K562 (cell line): ENCODE results near the gene RIIAD1. TPM values are rescaled to one million over a fixed set of nuclear protein-coding genes. Genes with fewer than 3 reads are reported as not detected.

Source experiments
- ATAC-seq: fragments of 200-7000 bp; cut with Tn5 transposase; 3 replicates; pipeline ENCODE4 v1.9.1; 2020; ENCODE audit warnings: moderate library complexity
- BruUV-seq: library from RNA; stranded (reverse); fragments of 400-500 nt; replicated peaks from 2 replicates; lab custom pipeline; 2021; lab: Mats Ljungman, UMichigan
- CTCF ChIA-PET: fragments of 300-600 bp; formaldehyde crosslinking; extraction: SDS; loops from one replicate; lab custom pipeline; 2021; ENCODE audit warnings: low intra/inter-chr PET ratio; lab: Yijun Ruan, JAX
- POLR2A ChIA-PET: fragments of 300-600, 350-650 bp; sonication (Branson Sonifier 250); formaldehyde crosslinking; extraction: SDS; loops from one replicate; lab custom pipeline; 2021; ENCODE audit warnings: antibody characterized with exemption, inconsistent platforms; lab: Yijun Ruan, JAX
- DNase-seq, 4 experiments: peaks; one replicate each; pipeline versions ENCODE4 v3.0.0 to v3.0.0-alpha.2; 2011 to 2018; ENCODE audit warnings: low spot score in 3 of 4, mixed read lengths in 3 of 4; ENCODE audit errors: extremely low read depth in 1 of 4
- FAIRE-seq: peaks from 2 replicates; lab custom pipeline; 2011; peaks lifted over from hg19 to GRCh38; lab: Jason Lieb, UNC
- H2AFZ ChIP-seq: 2 replicates; pipeline ENCODE4 v1.6.0; 2011; ENCODE audit warnings: low read depth, low read length, control low read depth, inconsistent platforms
- H3K27ac ChIP-seq: fragments of 200-600 bp; 3 replicates; pipeline ENCODE4 v1.8.0; 2011; ENCODE audit warnings: low read depth, mild to moderate bottlenecking, control low read depth, inconsistent platforms, low read length, moderate library complexity, mixed read lengths; ENCODE audit errors: extremely low read depth
- H3K27me3 ChIP-seq, 2 experiments: fragments of 300-600 bp in 1 of 2; 2 replicates in 1 of 2; 3 replicates in 1 of 2; pipeline versions ENCODE4 v1.6.0 to v1.8.0; 2011; ENCODE audit warnings: inconsistent platforms in 2 of 2, low read length in 2 of 2, mild to moderate bottlenecking in 1 of 2, mixed read lengths in 1 of 2, moderate library complexity in 1 of 2; ENCODE audit not compliant: control insufficient read depth in 2 of 2, insufficient read depth in 2 of 2
- H3K36me3 ChIP-seq: fragments of 300-600 bp; 3 replicates; pipeline ENCODE4 v1.8.0; 2011; ENCODE audit warnings: mild to moderate bottlenecking, low read length, inconsistent platforms; ENCODE audit not compliant: control insufficient read depth, insufficient read depth
- H3K4me1 ChIP-seq, 2 experiments: fragments of 200-600 bp in 1 of 2; replicated peaks in 1 of 2; 2 replicates in 1 of 2; 3 replicates in 1 of 2; pipeline versions ENCODE4 v1.5.1 to v1.8.0; 2011; ENCODE audit warnings: inconsistent platforms in 2 of 2, low read length in 2 of 2, mild to moderate bottlenecking in 1 of 2, mixed read lengths in 1 of 2, moderate library complexity in 1 of 2; ENCODE audit not compliant: control insufficient read depth in 2 of 2, insufficient read depth in 2 of 2
- H3K4me2 ChIP-seq: 2 replicates; pipeline ENCODE4 v1.6.1; 2011; ENCODE audit warnings: low read length, control low read depth, inconsistent platforms, mixed read lengths; ENCODE audit not compliant: insufficient read depth
- H3K4me3 ChIP-seq: fragments of 200-600 bp; sonication (generic), shearing (Covaris generic); 2 replicates; pipeline ENCODE4 v1.5.1; 2016; ENCODE audit warnings: control low read depth, inconsistent platforms
- H3K79me2 ChIP-seq: fragments of 200-600 bp; 3 replicates; pipeline ENCODE4 v1.8.0; 2011; ENCODE audit warnings: low read length, inconsistent platforms; ENCODE audit not compliant: control insufficient read depth, insufficient read depth
- H3K9ac ChIP-seq, 2 experiments: 2 replicates each; pipeline versions ENCODE4 v1.6.0 to v1.6.1; 2011; ENCODE audit warnings: low read depth in 2 of 2, low read length in 2 of 2, control low read depth in 1 of 2, inconsistent platforms in 1 of 2, mild to moderate bottlenecking in 1 of 2, mixed read lengths in 1 of 2; ENCODE audit not compliant: insufficient read depth in 1 of 2
- H3K9me1 ChIP-seq: one replicate; pipeline ENCODE4 v1.6.0; 2011; ENCODE audit warnings: inconsistent platforms, mild to moderate bottlenecking, low read length, moderate library complexity; ENCODE audit not compliant: control insufficient read depth, insufficient read depth
- H3K9me3 ChIP-seq: replicated peaks from 2 replicates; pipeline ENCODE4 v1.5.1; 2011; ENCODE audit warnings: low read depth, low read length, inconsistent platforms; ENCODE audit not compliant: control insufficient read depth, insufficient read depth
- H4K20me1 ChIP-seq: replicated peaks from 2 replicates; pipeline ENCODE4 v1.6.1; 2011; ENCODE audit warnings: low read length, inconsistent platforms, mixed read lengths; ENCODE audit not compliant: control insufficient read depth, insufficient read depth
- EGR1 ChIP-seq: fragments of 450-650 bp; conservative IDR thresholded peaks from 2 replicates; pipeline ENCODE4 v1.6.1; 2017; ENCODE audit warnings: mild to moderate bottlenecking
- FOXP4 ChIP-seq: sonication (generic); formaldehyde crosslinking; IDR thresholded peaks from 2 replicates; pipeline ENCODE4 v1.8.0; 2022; ENCODE audit warnings: mild to moderate bottlenecking, missing genetic modification reagents, borderline replicate concordance
- GABPB1 ChIP-seq: sonication (generic); formaldehyde crosslinking; IDR thresholded peaks from 2 replicates; pipeline ENCODE4 v1.8.0; 2022; ENCODE audit warnings: mild to moderate bottlenecking, missing genetic modification reagents
- HOXB6 ChIP-seq: fragments of 250-450 bp; sonication (Bioruptor Pico); IDR thresholded peaks from 2 replicates; pipeline ENCODE4 v1.5.1; 2022; ENCODE audit warnings: mild to moderate bottlenecking, borderline replicate concordance
- KDM2B ChIP-seq: fragments of 250-450 bp; sonication (Bioruptor Pico); IDR thresholded peaks from 2 replicates; pipeline ENCODE4 v1.8.0; 2021; ENCODE audit warnings: mild to moderate bottlenecking, moderate library complexity
- MCM7 ChIP-seq, 2 experiments: fragments of 450-650 bp; IDR thresholded peaks; 2 replicates each; pipeline ENCODE4 v1.6.1; 2016 to 2018
- MEIS2 ChIP-seq: fragments of 450-650 bp; IDR thresholded peaks from 2 replicates; pipeline ENCODE4 v1.6.1; 2014; ENCODE audit warnings: mild to moderate bottlenecking; ENCODE audit not compliant: partially characterized antibody
- NFE2L1 ChIP-seq: fragments of 450-650 bp; IDR thresholded peaks from 2 replicates; pipeline ENCODE4 v1.6.1; 2016; ENCODE audit warnings: missing genetic modification characterization, low read depth, mild to moderate bottlenecking, missing compliant biosample characterization, moderate library complexity, borderline replicate concordance
- TBP ChIP-seq: optimal IDR thresholded peaks from 2 replicates; pipeline ENCODE3; 2011; ENCODE audit warnings: low read depth, low read length, improper control_type of control experiment
- ZBTB34 ChIP-seq: fragments of 250-450 bp; sonication (Bioruptor Pico); IDR thresholded peaks from 2 replicates; pipeline ENCODE4 v1.8.0; 2021; ENCODE audit warnings: mild to moderate bottlenecking, moderate library complexity
- ZNF76 ChIP-seq: fragments of 250-450 bp; sonication (Bioruptor Pico); IDR thresholded peaks from 2 replicates; pipeline ENCODE4 v1.4.0; 2020; ENCODE audit warnings: mild to moderate bottlenecking, moderate library complexity, borderline replicate concordance
- WGBS: fragments of 100-300 bp; shearing (Covaris generic); methylation state at CpG from one replicate; pipeline ENCODE4 v1.1.6; 2016; ENCODE audit warnings: low coverage, mixed read lengths; ENCODE audit not compliant: insufficient coverage; ENCODE audit errors: missing lambda C conversion rate; 5-methylcytosine and 5-hydroxymethylcytosine counted together
- in situ Hi-C: fragments of 300-500 bp; cut with MboI; formaldehyde crosslinking; loops from 4 replicates; pipeline ENCODE4 v1.15.0; 2018; ENCODE audit warnings: inconsistent platforms, mixed read lengths
- intact Hi-C: fragments of 100-400 bp; cut with micrococcal nuclease; formaldehyde crosslinking; loops from 2 replicates; pipeline ENCODE4 v1.14.2; 2022
- polyA plus RNA-seq, 8 experiments: library from polyadenylated mRNA; depleted of rRNA in 4 of 8; stranded (reverse) in 5 of 8; unstranded in 3 of 8; fragments of >200 nt; fragmentation: Nextera tagmentation in 2 of 8; fragmentation: Illumina TruSeq in 1 of 8; extraction: Ambion mirVana in 2 of 8; extraction: Trizol in 1 of 8; gene quantifications; 2 replicates each; pipeline versions ENCODE4 v1.2.1 to v1.2.3, GENCODE V29; 2011 to 2014; ENCODE audit warnings: inconsistent platforms in 1 of 8, missing spikeins in 1 of 8
- total RNA-seq, 7 experiments: library from RNA; depleted of rRNA in 6 of 7; stranded (reverse); fragments of >200 nt in 6 of 7; fragmentation: Illumina TruSeq in 2 of 7; extraction: Trizol in 2 of 7; gene quantifications; 2 replicates each; pipeline versions ENCODE4 v1.2.1 to v1.2.3, GENCODE V29; 2011 to 2021; ENCODE audit warnings: low replicate concordance in 1 of 7
- TF ChIP-seq, protein P1 (sequence below): fragments of 250-450 bp; sonication (Bioruptor Pico); IDR thresholded peaks from 2 replicates; pipeline ENCODE4 v1.5.0; 2022; ENCODE audit warnings: mild to moderate bottlenecking

RIIAD1 gene
- total and polyA plus RNA-seq, 9 of the 15 experiments (the other 6 are each of a cell fraction or from before 2014, with no cell fraction given) = not detected

DNA sequence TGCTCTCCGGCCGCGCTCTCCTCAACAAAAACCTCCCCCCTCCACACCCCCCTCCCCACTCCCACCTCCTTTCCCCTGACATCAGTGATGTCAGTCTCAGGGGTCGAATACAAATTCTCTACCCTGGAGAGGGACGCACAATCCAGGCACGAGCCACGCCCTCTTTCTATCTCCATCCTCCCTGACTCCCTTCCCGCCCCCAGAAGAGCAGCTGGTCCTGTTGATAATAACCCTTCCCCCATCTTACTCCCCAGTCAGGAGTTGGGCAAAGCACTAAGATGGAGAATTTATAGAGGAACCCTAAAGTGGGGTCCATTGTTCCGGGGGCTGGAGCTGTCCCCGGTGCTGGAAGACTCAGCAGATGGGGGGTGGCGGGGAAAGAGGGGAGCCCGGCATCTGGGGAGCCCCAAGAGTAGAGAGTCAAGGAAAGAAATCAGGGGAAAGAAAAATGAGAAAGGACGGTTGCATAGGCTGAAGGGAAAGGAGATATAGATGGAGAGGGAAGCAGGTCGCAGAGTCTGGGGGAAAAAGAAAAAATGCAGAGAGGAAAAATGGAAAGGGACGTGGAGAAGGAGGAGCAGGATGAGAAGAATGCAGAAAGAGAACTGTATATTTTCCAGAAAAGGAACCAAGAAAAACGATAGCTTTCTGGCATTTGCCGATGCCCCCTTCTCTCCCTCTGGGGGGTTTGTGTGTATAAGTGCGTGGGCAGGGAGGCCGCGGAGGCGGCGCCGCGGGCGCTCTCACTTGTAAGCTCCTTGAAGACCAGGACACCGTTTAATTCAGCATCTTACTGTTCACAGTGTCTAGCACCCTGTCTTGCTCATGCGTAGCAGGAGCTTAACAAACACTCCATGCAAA, 4.3 kb upstream of the RIIAD1 start, which contains the start of gene CELF3:
CELF3 (minus strand) TSS at position 33 of the 861 bp plus-strand sequence. CDS start 783 bp downstream, outside the sequence.
- H3K9ac ChIP-seq = no peak within 1 kb of the TSS
- ChIA-PET POLR2A (interaction anchor here (1.0 to 1.2 kb wide), 3 partner anchors 46 to 177 kb away, joined by 3 read pairs; partner anchors contain the start of genes MRPL9 and TUFT1), CTCF (no interaction called here)
- ATAC-seq (peak; percentile 57), DNase-seq (peak; percentile 74 to 82 (median 79)), FAIRE-seq (peak; percentile 73)
- H3K4me2 ChIP-seq = no peak within 1 kb of the TSS
- H3K4me1 ChIP-seq = peaks cover 13 to 21% of the 10 kb centered on the region in 2 experiments
- in situ Hi-C loops (no loop called here), intact Hi-C loops (no loop called here)
- no TSS peak for BruUV-seq
- 3% methylated on average over 18 of the region's 27 CpGs for WGBS
- no peaks in the 10 kb centered on the region for H3K36me3 ChIP-seq
- H3K4me3 ChIP-seq = no peak within 1 kb of the TSS
- H3K27me3 ChIP-seq = peaks cover 12 to 50% of the 10 kb centered on the region in 2 experiments
- no peaks in the 10 kb centered on the region for H3K9me3 ChIP-seq
- H3K9me1 ChIP-seq = no peaks in the 10 kb centered on the region
- peaks cover 23% of the 10 kb centered on the region for H4K20me1 ChIP-seq
- H3K79me2 ChIP-seq = no peaks in the 10 kb centered on the region
- no peak within 1 kb of the TSS for H3K27ac ChIP-seq
- H2AFZ ChIP-seq = no peak within 1 kb of the TSS
- no peak; the same call in 1 of the 2 replicates for TF ChIP-seq GABPB1
- no peak for TF ChIP-seq KDM2B (CRISPR knock-in tag)
- no peak for TF ChIP-seq FOXP4
- TF ChIP-seq, protein P1, sequence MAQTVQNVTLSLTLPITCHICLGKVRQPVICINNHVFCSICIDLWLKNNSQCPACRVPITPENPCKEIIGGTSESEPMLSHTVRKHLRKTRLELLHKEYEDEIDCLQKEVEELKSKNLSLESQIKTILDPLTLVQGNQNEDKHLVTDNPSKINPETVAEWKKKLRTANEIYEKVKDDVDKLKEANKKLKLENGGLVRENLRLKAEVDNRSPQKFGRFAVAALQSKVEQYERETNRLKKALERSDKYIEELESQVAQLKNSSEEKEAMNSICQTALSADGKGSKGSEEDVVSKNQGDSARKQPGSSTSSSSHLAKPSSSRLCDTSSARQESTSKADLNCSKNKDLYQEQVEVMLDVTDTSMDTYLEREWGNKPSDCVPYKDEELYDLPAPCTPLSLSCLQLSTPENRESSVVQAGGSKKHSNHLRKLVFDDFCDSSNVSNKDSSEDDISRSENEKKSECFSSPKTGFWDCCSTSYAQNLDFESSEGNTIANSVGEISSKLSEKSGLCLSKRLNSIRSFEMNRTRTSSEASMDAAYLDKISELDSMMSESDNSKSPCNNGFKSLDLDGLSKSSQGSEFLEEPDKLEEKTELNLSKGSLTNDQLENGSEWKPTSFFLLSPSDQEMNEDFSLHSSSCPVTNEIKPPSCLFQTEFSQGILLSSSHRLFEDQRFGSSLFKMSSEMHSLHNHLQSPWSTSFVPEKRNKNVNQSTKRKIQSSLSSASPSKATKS (CRISPR knock-in tag) = no peak
- TF ChIP-seq MCM7 (IDR thresholded peaks at IDR 0.05) = no peak
- peak; percentile 84 for TF ChIP-seq EGR1
- TF ChIP-seq NFE2L1 = no peak
- TF ChIP-seq ZNF76 (CRISPR knock-in tag) = no peak
- TF ChIP-seq MEIS2 = no peak
- no peak for TF ChIP-seq HOXB6 (CRISPR knock-in tag)
- no peak for TF ChIP-seq TBP
- TF ChIP-seq ZBTB34 (CRISPR knock-in tag) = no peak
